Activated CD4-positive, alpha-beta T cell treated with anti-CD3 and anti-CD28 coated beads, Interleukin-2, Interleukin-4, amounts not matched to agents 100 ng/mL and 50 ng/mL, durations not matched to agents 16 hours and 8 hours (primary cell): ENCODE measurements around the gene GAREM2.

Experiments
- DNase-seq: peaks from one replicate; pipeline ENCODE4 v3.0.0-alpha.2; 2020; ENCODE audit warnings: low spot score

The GAREM2 gene

GRCh38 chr2:26187537-26188104 is 14.7 kb downstream of the GAREM2 start:
- no peak for DNase-seq

DNA sequence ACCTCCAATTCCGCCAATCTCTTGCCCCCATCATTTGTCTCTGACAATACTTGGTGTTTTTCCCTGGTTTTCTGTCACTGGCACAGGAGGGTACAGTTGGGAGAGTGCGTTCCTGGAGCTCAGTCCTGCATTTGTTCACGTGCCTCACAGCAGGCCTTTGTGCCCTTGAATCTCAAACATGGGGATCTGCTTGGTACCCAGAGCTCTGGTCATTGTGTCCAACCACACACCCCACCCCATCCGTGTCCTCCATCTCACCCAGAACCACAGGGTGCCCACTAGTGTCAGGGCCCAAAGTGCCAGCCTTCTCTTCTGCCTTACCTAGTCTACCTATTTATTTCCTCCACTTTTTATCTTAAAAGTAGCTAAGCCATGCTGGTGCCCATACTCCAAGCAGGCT is 16.2 kb downstream of the GAREM2 start:
- no peak for DNase-seq

DNA sequence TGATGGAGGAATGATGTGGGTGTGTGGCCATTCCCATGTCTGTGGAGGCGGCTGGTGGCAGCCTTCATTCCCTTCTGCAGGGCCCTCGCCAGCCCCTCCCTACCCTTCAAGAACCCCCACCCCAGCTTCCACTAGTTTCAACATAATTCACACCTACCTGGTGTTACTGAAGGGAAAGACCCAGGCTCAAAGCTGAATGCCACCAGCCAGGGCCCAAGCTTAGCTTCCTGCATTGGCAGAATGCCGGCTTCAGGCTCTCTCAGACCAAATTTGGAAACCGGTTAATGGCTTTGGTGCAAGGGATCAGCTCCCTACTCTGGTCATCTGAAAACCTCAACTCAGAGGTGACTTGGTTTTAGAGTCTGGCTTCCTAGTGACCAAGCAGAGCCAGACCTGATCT is 16.9 kb downstream of the GAREM2 start:
- no peak for DNase-seq

DNA sequence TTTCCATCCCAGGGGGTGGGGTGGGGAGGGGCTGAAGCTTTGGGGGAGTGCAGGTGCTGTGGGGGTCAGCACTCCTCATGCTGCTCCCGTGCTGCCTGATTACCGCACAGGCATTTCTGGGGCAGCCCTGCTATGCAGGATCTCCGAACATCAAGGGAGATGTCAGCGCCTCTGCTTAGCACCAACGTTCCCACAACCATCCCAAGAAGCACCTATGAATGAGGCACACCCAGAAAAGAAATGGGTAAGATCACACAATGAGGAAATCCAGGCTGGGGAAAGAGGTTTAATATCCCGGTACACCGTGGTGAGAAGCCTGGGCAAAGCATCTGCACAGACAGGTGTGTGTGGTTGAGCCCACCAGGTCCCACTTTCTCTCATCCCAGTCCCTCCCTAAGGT is 17.5 kb downstream of the GAREM2 start:
- no peak for DNase-seq

- no peak for DNase-seq
Measured at GRCh38 chr2:26191316-26192159, 18.6 kb downstream of the GAREM2 start.

DNA sequence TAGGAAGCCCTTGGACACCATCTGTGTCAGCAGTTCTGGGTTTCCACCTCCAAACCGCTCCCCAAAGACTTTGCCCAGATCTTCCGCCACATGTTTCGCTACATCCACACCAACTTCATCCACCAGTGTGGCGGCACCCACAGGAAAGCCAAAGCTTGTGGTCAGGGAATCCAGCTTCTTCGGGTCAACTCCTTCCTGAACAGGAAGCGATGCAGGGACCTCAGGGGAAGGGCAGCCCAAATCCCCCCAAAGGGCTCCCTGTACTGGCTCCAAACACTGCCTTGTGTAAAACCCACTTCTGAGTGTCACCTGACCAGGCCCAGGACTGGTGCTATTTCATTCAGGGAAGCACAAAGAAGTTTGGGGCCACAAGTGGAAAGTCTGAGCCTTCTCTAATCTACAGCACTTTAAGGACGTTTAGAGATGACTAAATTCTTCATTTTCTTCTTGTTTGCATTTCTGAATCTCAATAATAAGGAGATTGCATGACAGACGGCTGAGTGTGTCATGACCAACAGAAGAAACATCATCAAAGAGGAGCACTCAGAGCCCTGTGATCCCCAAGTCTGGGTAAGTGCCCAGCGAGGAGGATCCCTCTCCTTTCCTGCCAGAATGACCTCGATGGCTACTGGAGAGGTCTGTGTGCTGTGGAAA is 20.8 kb downstream of the GAREM2 start:
- DNase-seq: no peak

GRCh38 chr2:26195040-26195984 is 22.4 kb downstream of the GAREM2 start:
- no peak for DNase-seq

- no peak for DNase-seq
Measured at GRCh38 chr2:26196683-26197418, 24.0 kb downstream of the GAREM2 start.

GRCh38 chr2:26197516-26197915 is 24.6 kb downstream of the GAREM2 start:
- DNase-seq: no peak

- DNase-seq: no peak
Measured at GRCh38 chr2:26202981-26203490, 30.1 kb downstream of the GAREM2 start.

DNA sequence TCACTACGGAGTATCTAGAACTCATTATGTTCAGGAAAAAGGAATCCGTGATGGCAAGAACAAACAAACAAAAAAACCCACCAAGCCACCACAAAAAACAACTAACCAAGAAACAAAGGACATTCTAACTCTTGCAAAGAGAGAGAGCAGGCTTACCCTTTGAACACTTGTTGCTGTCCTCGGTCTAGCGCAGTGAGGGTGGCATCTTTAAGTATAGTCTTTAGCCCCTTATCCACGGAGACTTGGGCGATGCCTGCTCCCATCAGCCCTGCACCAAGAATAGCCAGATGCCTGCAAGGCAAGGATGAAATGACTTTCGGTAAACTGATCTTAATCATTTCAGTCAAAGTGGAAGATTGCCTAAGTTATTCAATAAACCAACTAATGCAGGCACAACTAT is 31.0 kb downstream of the GAREM2 start:
- DNase-seq: no peak

DNA sequence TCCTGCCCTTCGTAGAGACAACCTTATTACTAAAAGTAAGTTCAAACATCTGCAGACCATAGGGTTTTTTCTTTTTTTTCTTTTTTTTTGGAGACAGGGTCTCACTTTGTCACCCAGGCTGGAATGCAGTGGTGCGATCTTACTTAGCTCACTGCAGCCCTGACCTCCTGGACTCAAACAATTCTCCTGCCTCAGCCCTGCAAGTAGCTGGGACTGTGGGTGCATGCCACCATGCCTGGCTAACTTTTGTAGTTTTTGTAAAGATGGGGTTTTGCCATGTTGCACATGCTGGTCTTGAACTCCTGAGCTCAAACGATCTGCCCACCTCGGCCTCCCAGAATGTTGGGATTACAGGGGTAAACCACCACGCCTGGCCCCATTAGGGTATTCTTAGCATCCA is 39.1 kb downstream of the GAREM2 start:
- no peak for DNase-seq

DNA sequence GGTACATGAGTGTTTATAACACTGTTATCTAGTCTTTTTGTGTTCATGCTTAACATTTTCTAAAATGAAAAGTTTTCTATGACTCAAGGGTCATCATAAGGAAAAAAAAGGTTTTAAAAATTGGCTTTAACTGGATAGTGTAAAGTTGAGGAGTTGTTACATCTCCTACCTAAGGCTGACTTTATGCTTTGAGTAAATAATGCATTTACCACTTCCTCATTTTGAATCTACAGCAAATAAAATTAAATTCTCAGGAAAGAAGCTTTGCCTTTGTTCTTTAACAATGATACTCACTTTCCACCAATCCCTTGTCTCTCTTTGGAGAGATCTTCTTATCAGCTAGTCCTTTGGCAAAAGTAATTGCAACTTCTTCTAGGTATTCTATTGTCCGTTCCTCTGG is 41.9 kb downstream of the GAREM2 start:
- no peak for DNase-seq

DNA sequence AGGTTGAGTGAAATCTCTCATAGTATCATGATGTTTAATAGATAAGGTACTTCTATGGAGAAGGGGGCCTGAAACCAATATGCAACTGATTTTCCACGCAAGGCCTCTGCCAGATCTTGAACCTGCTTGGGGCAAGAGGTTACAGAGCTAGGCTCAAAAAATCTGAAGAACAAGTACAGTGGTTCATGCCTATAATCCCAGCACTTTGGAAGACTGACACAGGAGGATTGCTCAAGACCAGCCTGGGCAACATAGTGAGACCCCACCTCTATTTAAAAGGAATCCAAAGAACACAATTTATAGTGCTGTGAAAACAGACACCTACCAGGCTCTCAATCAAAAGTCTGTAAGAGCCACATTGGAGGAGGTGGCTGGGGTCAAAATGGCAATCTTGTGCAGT is 42.9 kb downstream of the GAREM2 start:
- no peak for DNase-seq

DNA sequence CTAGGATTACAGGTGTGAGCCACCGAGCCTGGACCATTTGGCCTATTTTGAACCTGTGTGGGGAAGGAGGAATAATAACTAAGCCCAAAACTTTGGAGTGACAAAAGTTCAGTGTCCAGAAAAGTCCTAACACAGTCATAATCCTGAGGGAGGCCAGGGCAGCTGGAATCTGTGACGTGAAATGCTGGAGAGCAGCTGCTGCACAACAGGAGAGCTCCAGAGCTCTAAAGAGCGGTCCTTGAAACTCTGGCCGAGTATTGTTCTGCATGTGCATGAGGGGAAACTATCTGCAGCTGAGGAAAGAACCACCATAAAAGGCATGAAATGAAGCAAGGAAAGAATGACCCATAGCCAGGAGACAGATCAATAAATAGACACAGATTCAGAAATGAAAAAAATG is 43.7 kb downstream of the GAREM2 start:
- DNase-seq: no peak

GRCh38 chr2:26217720-26218119 is 44.8 kb downstream of the GAREM2 start:
- DNase-seq: no peak

DNA sequence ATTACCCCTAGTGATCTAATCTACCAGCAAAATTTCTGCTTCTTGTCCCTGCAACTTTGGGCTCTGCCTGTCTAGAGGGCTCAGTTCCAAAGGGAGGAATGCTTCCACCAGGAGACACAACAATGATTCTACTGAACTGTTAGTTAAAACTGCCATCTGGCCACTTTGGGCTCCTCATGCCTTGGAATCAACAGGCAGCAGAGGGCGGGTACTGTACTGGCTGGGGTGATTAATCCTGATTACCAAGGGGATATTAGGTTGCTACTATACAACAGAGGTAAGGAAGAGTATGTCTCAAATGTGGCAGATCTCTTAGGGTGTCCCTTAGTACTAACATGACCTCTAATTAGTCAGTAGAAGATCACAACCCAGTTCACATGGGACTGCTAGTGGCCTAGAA is 50.1 kb downstream of the GAREM2 start:
- no peak for DNase-seq

DNA sequence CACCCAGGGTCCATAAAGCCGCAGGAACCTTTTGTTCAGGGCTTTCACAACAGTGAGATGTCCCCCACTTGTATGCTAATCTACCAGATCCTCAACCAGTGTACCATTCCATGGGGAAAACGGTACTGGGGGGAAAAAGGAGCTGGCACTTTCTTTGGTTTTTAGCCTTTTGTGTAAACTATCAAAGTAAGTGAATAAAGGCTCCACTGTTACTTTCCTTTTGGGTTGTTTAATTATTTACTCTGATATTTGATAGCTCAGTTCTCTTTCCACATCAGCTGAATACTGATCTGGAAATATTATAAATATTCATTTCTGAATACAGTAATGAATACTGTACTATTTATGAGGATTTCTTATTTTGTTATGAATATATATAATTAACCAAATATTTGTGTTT is 51.2 kb downstream of the GAREM2 start:
- no peak for DNase-seq

DNA sequence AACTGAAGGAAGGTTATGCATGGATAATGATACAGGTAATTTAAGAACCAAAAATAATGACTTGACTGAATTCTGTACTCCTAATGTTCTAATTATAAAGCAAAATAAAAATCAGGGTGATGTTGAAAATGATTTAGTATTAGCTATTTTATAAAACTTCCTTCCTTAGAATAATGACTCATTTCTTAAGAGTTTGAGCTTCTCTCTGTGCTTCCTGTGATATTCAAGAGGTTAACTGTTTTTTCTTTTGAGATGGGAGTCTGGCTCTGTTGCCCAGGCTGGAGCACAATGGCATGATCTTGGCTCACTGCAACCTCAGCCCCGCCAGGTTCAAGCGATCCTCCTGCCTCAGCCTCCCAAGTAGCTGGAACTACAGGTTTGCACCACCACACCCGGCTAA is 56.7 kb downstream of the GAREM2 start:
- DNase-seq: no peak

- no peak for DNase-seq
Measured at GRCh38 chr2:26230806-26231205, 57.9 kb downstream of the GAREM2 start.

DNA sequence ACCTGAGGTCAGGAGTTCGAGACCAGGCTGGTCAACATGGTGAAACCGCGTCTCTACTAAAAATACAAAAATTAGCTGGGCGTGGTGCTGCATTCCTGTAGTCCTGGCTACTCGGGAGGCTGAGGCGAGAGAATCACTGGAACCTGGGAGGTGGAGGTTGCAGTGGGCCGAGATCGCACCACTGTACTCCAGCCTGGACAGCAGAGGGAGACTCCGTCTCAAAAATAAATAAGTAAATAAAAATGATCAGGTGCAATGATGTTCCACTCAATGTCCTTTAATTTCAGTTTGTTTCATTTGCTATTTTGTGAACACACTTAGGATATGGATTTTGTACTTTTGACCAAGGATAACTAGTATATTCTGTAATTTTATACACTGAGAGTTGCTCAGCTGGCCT is 62.2 kb downstream of the GAREM2 start:
- DNase-seq: no peak
